ENCODE data around the gene MKI67.

The MKI67 gene

GRCh38 chr10:128124813-128125403 is 1.3 kb downstream of the MKI67 start:
- peak overlapping the region; percentile 90 for H3K4me3 ChIP-seq (ENCODE audit: low read depth, low read length)
- peaks cover 41% of the 10 kb centered on the region for H3K36me3 ChIP-seq
- no peak for TF ChIP-seq CTCF (IDR thresholded peaks at IDR 0.05; ENCODE audit: low read depth, low read length)

GRCh38 chr10:128123846-128124245 is 2.4 kb downstream of the MKI67 start:
- no peaks in the 10 kb centered on the region for H3K9me3 ChIP-seq
- H3K27me3 ChIP-seq, result no peaks in the 10 kb centered on the region
- H3K4me3 ChIP-seq (ENCODE audit: low read depth, low read length), result peak overlapping the region; percentile 90
- H3K4me1 ChIP-seq, result peaks cover 3% of the 10 kb centered on the region; the same call in 1 of the 2 replicates
- H3K36me3 ChIP-seq, result peaks cover 48% of the 10 kb centered on the region
- DNase-seq, result no peak
- TF ChIP-seq CTCF (IDR thresholded peaks at IDR 0.05; ENCODE audit: low read depth, low read length), result no peak

More at GRCh38 chr10:128124813-128125403, 1.3 kb downstream of the MKI67 start:
- DNase-seq, result no peak
- Histone ChIP-seq H3K9me3 (no peaks in the 10 kb centered on the region), H3K4me1 (peaks cover 3% of the 10 kb centered on the region; the same call in 1 of the 2 replicates), H3K27me3 (no peaks in the 10 kb centered on the region)

- Histone ChIP-seq H3K36me3 (peaks cover 55% of the 10 kb centered on the region), H3K4me1 (peaks cover 3% of the 10 kb centered on the region; the same call in 1 of the 2 replicates), H3K4me3 (ENCODE audit: low read depth, low read length) (no peak overlapping the region), H3K27me3 (no peaks in the 10 kb centered on the region), H3K9me3 (no peaks in the 10 kb centered on the region)
- no peak for DNase-seq
- TF ChIP-seq CTCF (IDR thresholded peaks at IDR 0.05; ENCODE audit: low read depth, low read length), result no peak
Observed at GRCh38 chr10:128122931-128123330, 3.3 kb downstream of the MKI67 start.

- no peak for TF ChIP-seq CTCF (IDR thresholded peaks at IDR 0.05; ENCODE audit: low read depth, low read length)
- peaks cover 65% of the 10 kb centered on the region for H3K36me3 ChIP-seq
- no peak overlapping the region for H3K4me3 ChIP-seq (ENCODE audit: low read depth, low read length)
- H3K4me1 ChIP-seq, result peaks cover 3% of the 10 kb centered on the region; the same call in 1 of the 2 replicates
- H3K27me3 ChIP-seq, result no peaks in the 10 kb centered on the region
- H3K9me3 ChIP-seq, result no peaks in the 10 kb centered on the region
- DNase-seq, result no peak
Observed at GRCh38 chr10:128121750-128122412, 4.3 kb downstream of the MKI67 start.

DNA sequence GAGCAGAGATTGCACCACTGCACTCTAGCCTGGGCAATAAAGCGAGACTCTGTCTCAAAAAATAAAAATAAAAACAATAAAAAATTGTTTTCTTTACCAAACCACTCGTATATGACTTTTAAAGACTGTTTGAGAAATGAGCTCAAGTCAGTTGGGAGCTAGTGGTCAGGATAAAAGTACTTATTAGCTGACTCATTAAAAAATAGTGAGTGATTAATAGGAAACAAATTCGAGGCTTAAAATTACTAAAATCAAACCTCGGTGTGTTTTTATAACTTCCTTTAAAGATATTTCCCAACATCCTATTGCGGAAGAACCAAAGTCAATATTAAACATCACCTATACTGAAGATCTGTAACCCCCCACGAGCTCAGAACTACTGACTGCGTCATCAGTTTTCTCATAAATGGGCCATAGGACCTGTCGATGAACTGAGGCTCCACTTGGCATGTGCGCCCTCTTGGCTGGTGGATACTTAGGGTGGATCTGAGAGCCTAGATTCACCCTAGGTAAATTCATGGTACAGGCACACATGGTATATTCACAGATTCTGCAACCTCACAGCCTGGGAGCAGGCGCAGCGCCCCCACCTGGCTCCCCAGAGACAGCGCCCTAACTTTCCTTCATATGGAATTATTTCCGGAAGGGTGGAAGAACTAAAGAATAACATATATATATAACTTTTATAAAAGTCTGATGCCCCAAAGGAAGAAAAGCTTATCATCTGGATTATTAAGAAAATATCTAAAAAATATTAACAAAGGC is 9.2 kb downstream of the MKI67 start:
- no peaks in the 10 kb centered on the region for H3K27me3 ChIP-seq
- DNase-seq, result no peak
- no peaks in the 10 kb centered on the region for H3K4me1 ChIP-seq
- H3K9me3 ChIP-seq, result no peaks in the 10 kb centered on the region
- H3K36me3 ChIP-seq, result peaks cover 88% of the 10 kb centered on the region
- TF ChIP-seq CTCF (IDR thresholded peaks at IDR 0.05; ENCODE audit: low read depth, low read length), result peak; percentile 35
- no peak overlapping the region for H3K4me3 ChIP-seq (ENCODE audit: low read depth, low read length)

All from BE2C (cell line).